DOHH2 (cell line): ENCODE data around the gene PPM1N.

Experiments
- EZH2phosphoT487 ChIP-seq: fragments of 200-600 bp; sonication (generic); IDR thresholded peaks from 2 replicates; pipeline ENCODE4 v1.6.1; 2017; ENCODE audit warnings: borderline replicate concordance, mild to moderate bottlenecking, antibody characterized with exemption, low read length, moderate library complexity, mixed read lengths
- TF ChIP-seq, protein P1 (sequence below): fragments of 200-600 bp; sonication (generic); IDR thresholded peaks from one replicate; pipeline ENCODE4 v1.5.1; 2014; ENCODE audit warnings: antibody characterized with exemption, mild to moderate bottlenecking, low read depth, low read length; ENCODE audit not compliant: poor library complexity, severe bottlenecking

DNA sequence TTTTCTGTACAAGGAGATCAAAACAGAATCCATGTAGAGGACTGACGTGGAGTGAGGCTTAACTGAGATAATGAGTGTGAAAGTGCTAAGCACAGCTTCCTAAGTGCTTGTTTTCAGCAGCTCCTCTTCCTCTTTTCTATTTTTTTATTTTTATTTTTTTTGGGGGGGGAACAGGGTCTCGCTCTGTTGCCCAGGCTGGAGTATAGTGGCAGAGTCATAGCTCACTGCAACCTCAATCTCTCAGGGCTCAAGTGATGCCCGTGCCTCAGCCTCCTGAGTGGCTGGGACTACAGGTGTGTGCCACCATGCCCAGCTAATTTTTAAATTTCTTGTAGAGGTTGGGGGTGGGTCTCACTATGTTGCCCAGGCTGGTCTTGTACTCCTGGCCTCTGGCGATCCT lies 36.1 kb upstream of the PPM1N start:
- TF ChIP-seq, protein P1, sequence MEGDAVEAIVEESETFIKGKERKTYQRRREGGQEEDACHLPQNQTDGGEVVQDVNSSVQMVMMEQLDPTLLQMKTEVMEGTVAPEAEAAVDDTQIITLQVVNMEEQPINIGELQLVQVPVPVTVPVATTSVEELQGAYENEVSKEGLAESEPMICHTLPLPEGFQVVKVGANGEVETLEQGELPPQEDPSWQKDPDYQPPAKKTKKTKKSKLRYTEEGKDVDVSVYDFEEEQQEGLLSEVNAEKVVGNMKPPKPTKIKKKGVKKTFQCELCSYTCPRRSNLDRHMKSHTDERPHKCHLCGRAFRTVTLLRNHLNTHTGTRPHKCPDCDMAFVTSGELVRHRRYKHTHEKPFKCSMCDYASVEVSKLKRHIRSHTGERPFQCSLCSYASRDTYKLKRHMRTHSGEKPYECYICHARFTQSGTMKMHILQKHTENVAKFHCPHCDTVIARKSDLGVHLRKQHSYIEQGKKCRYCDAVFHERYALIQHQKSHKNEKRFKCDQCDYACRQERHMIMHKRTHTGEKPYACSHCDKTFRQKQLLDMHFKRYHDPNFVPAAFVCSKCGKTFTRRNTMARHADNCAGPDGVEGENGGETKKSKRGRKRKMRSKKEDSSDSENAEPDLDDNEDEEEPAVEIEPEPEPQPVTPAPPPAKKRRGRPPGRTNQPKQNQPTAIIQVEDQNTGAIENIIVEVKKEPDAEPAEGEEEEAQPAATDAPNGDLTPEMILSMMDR: no peak
- TF ChIP-seq EZH2phosphoT487: no peak
